ENCODE data around the gene GAST.

GRCh38 chr17:41690497-41690896 is 21.6 kb upstream of the GAST start:
- TF ChIP-seq NFYB (IDR thresholded peaks at IDR 0.05; ENCODE audit: insufficient read depth, low read depth, low read length) = no peak
- TF ChIP-seq SUZ12 (IDR thresholded peaks at IDR 0.05; ENCODE audit: unreplicated experiment) = no peak
- TF ChIP-seq PBX3 (IDR thresholded peaks at IDR 0.05; ENCODE audit: insufficient replicate concordance, low read depth, low read length) = no peak
- TF ChIP-seq EZH2 (IDR thresholded peaks at IDR 0.05; ENCODE audit: borderline replicate concordance, control insufficient read depth, low read depth, low read length) = no peak
- TF ChIP-seq HCFC1 (IDR thresholded peaks at IDR 0.05; ENCODE audit: low read length) = no peak

Measured in GM12878 (cell line).